HTR-8/SVneo (cell line): ENCODE measurements around the gene SGTA.
"Not testable (repeated sequence)": the region's sequence is repeated elsewhere in the genome, so short reads cannot be mapped to it uniquely, and the experiment has no call there.

ENCODE experiments used
- DNase-seq: peaks from one replicate; pipeline ENCODE4 v3.0.0; 2011; ENCODE audit warnings: low spot score, mixed read lengths; ENCODE audit not compliant: insufficient read length
- FAIRE-seq: peaks from 2 replicates; lab custom pipeline; 2011; peaks lifted over from hg19 to GRCh38; lab: Jason Lieb, UNC

The SGTA gene

GRCh38 chr19:2717638-2718541 is 65.2 kb downstream of the SGTA start:
- DNase-seq: no peak
- FAIRE-seq: no peak

GRCh38 chr19:2716722-2717637 is 66.1 kb downstream of the SGTA start:
- FAIRE-seq (no peak), DNase-seq (no peak)

- FAIRE-seq (no peak), DNase-seq (no peak)
Measured at GRCh38 chr19:2716275-2716650, 66.8 kb downstream of the SGTA start.

GRCh38 chr19:2715470-2716274 is 67.4 kb downstream of the SGTA start:
- no peak for FAIRE-seq
- no peak for DNase-seq

GRCh38 chr19:2714531-2715269 is 68.4 kb downstream of the SGTA start:
- DNase-seq (no peak), FAIRE-seq (no peak)

- FAIRE-seq, DNase-seq: not testable (repeated sequence)
Measured at GRCh38 chr19:2714102-2714501, 69.0 kb downstream of the SGTA start.

- FAIRE-seq, DNase-seq: not testable (repeated sequence)
Measured at GRCh38 chr19:2713170-2713569, 69.9 kb downstream of the SGTA start.

GRCh38 chr19:2711875-2712205 is 71.2 kb downstream of the SGTA start:
- FAIRE-seq (no peak), DNase-seq (no peak)

GRCh38 chr19:2711172-2711874 is 71.8 kb downstream of the SGTA start:
- no peak for DNase-seq
- no peak for FAIRE-seq

GRCh38 chr19:2706251-2706650 is 76.8 kb downstream of the SGTA start:
- FAIRE-seq (no peak), DNase-seq (no peak)
